ENCODE data around the gene GTF3A. TPM values are rescaled to one million over a fixed set of nuclear protein-coding genes. Genes with fewer than 3 reads are reported as not detected.

Gene GTF3A
- total RNA-seq, 1 experiment from 2014 or later = 159 TPM

DNA sequence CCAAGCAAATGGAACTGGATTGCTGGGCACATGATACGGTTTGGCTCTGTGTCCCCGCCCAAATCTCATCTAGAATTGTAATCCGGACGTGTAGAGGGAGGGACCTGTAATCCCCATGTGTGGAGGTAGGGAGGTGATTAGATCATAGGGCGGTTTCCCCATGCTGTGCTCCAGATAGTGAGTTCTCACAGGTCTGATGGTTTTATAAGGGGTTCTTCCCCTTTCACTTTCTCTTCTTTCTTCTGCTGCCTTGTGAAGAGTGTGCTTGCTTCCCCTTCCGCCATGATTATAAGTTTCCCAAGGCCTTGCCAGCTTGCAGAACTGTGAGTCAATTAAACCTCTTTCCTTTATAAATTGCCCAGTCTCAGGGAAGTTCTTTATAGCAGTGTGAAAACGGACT, 58.6 kb downstream of the GTF3A start:
- DNase-seq (ENCODE audit: unreplicated experiment) = no peak
- Mint-ChIP-seq H3K4me3 (ENCODE audit: unreplicated experiment) (no peak overlapping the region), H3K27ac (ENCODE audit: low read depth, unreplicated experiment) (no peak overlapping the region), H3K9me3 (ENCODE audit: unreplicated experiment) (no peaks in the 10 kb centered on the region), H3K4me1 (ENCODE audit: insufficient read depth, unreplicated experiment) (no peaks in the 10 kb centered on the region), H3K36me3 (ENCODE audit: insufficient read depth, unreplicated experiment) (no peaks in the 10 kb centered on the region), H3K27me3 (ENCODE audit: insufficient read depth, unreplicated experiment) (no peaks in the 10 kb centered on the region)
- BruUV-seq (replicated peaks) = no TSS peak
- intact Hi-C loops (cut with micrococcal nuclease) = no loop called here
- ChIA-PET POLR2A (no interaction called here), CTCF (interaction anchor here (0.6 kb wide), 1 partner anchor 292 kb away, joined by 3 read pairs; no protein-coding TSS in a partner anchor)
- TF ChIP-seq, protein P1, sequence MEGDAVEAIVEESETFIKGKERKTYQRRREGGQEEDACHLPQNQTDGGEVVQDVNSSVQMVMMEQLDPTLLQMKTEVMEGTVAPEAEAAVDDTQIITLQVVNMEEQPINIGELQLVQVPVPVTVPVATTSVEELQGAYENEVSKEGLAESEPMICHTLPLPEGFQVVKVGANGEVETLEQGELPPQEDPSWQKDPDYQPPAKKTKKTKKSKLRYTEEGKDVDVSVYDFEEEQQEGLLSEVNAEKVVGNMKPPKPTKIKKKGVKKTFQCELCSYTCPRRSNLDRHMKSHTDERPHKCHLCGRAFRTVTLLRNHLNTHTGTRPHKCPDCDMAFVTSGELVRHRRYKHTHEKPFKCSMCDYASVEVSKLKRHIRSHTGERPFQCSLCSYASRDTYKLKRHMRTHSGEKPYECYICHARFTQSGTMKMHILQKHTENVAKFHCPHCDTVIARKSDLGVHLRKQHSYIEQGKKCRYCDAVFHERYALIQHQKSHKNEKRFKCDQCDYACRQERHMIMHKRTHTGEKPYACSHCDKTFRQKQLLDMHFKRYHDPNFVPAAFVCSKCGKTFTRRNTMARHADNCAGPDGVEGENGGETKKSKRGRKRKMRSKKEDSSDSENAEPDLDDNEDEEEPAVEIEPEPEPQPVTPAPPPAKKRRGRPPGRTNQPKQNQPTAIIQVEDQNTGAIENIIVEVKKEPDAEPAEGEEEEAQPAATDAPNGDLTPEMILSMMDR (IDR thresholded peaks at IDR 0.05; ENCODE audit: unreplicated experiment) = no peak

DNA sequence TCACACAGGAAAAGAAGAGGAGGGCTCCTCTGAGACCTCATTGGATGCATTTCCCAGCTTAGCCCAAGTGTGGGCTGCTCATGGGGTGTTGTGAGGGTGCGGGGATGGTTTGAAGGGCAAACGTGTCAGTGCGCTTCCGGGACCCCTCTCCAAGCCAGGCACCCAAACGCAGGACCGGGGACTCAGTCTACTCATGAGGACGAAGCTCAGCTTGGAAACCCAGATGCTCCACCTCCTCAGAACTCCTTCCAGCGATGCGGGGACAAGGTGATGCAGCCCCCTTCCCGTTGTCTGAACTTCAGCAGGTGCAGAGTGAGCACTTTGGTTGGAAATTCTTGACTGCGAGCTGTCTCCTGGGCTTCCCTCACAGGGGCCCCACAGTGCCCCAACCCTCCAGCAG, 59.0 kb downstream of the GTF3A start:
- Mint-ChIP-seq H3K4me3 (ENCODE audit: unreplicated experiment) (no peak overlapping the region), H3K9me3 (ENCODE audit: unreplicated experiment) (no peaks in the 10 kb centered on the region), H3K27ac (ENCODE audit: low read depth, unreplicated experiment) (no peak overlapping the region), H3K36me3 (ENCODE audit: insufficient read depth, unreplicated experiment) (no peaks in the 10 kb centered on the region), H3K4me1 (ENCODE audit: insufficient read depth, unreplicated experiment) (no peaks in the 10 kb centered on the region), H3K27me3 (ENCODE audit: insufficient read depth, unreplicated experiment) (no peaks in the 10 kb centered on the region)
- ChIA-PET POLR2A (no interaction called here), CTCF (no interaction called here)
- intact Hi-C loops (cut with micrococcal nuclease) = no loop called here
- TF ChIP-seq, protein P1 (IDR thresholded peaks at IDR 0.05; ENCODE audit: unreplicated experiment) = no peak
- BruUV-seq (replicated peaks) = no TSS peak
- DNase-seq (ENCODE audit: unreplicated experiment) = no peak

Other genes starting within 250 kb of the GTF3A start
- gene RPL21, start 173.1 kb upstream of the GTF3A start, total RNA-seq (2022) = 1,293 and 1,479 TPM in 2 replicates
- gene RASL11A, start 153.8 kb upstream of the GTF3A start, total RNA-seq (2022) = 0.71 and 0.98 TPM in 2 replicates
- gene MTIF3, start 25.9 kb downstream of the GTF3A start, total RNA-seq (2022) = 35.6 and 40.9 TPM in 2 replicates
- 12.3 and 15.6 TPM in 2 replicates for gene LNX2, start 195.9 kb downstream of the GTF3A start, total RNA-seq (2022)
- gene POLR1D, start 197.3 kb downstream of the GTF3A start, total RNA-seq (2022) = 123 and 146 TPM in 2 replicates